Measurements from ENCODE around the gene PPARGC1A. TPM values are rescaled to one million over a fixed set of nuclear protein-coding genes. Genes with fewer than 3 reads are reported as not detected.

PPARGC1A gene
- total and polyA plus RNA-seq, 4 donors, result 7.7 to 34.6 (median 16.3) TPM

DNA sequence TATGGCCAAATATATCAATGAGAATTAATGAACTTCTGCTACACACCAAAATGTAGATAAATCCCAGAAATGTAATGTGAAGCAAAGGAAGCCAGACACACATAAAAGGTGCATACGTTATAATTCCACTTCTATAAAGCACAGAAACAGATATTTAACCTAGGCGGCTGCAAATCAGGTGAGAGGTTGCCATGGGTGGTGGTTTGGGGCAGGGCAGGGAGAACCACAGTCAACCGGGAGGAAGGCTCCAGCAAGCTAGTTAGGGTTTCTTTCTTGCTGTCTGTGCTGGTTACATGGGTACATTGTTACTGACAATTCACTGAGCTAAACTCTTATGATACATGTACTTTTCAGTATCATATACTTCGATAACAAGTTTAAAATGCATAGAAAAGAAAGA, 9.7 kb upstream of the PPARGC1A start:
- Histone ChIP-seq H3K27ac (ENCODE audit: low read depth in 1 of 2, low read length in 2 of 2) (no peak overlapping the region), H3K9me3 (ENCODE audit: control insufficient read depth in 4 of 4, low read length in 3 of 4) (no peaks in the 10 kb centered on the region), H3K36me3 (ENCODE audit: control insufficient read depth in 4 of 4, insufficient read depth in 3 of 4, low read depth in 1 of 4, low read length in 3 of 4) (no peaks in the 10 kb centered on the region), H3K4me1 (ENCODE audit: control insufficient read depth in 4 of 4, insufficient read depth in 4 of 4, low read length in 3 of 4) (no peaks in the 10 kb centered on the region), H3K27me3 (ENCODE audit: control insufficient read depth in 4 of 4, insufficient read depth in 4 of 4, low read length in 3 of 4) (no peaks in the 10 kb centered on the region), H3K9ac (ENCODE audit: low read depth in 1 of 2, low read length in 2 of 2) (no peak overlapping the region), H3K4me3 (ENCODE audit: low read depth in 1 of 3, low read length in 3 of 3) (no peak overlapping the region)
- 86% methylated on average over 4 of the region's 4 CpGs for WGBS
- DNase-seq (ENCODE audit: low spot score), result no peak
- TF ChIP-seq HNF4G (IDR thresholded peaks at IDR 0.05), result no peak
- TF ChIP-seq, protein P1, sequence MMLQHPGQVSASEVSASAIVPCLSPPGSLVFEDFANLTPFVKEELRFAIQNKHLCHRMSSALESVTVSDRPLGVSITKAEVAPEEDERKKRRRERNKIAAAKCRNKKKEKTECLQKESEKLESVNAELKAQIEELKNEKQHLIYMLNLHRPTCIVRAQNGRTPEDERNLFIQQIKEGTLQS (IDR thresholded peaks at IDR 0.05), result no peak
- TF ChIP-seq RAD21 (IDR thresholded peaks at IDR 0.05), result no peak
- TF ChIP-seq FOXA2 (IDR thresholded peaks at IDR 0.05), result no peak

DNA sequence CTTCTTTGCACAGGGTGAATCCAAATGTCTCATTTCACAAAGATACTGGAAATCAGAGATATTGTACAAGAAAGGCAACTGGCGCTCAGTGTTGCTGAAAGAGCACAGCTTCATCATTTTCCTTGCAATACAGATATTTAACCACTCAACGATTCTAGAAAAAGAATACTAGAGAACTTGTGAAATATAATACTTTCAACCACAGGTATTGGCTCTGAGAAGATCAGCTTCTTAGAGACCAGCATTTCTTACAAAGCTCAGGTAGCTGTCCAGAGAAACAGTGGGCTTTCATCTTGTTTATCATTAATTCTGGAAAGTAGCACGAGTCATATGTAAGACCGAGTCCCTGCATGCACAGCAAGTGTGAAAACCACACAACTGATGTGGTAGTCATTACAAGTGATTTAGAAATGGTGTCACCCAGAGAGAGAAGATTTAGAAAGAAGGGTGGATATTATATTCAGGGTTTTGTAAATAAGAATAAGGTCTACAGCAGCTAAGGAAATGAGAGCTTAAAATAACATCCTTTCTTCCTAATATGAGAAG, 7.8 kb upstream of the PPARGC1A start:
- TF ChIP-seq NR2F2 (IDR thresholded peaks at IDR 0.05), result no peak
- no peak for TF ChIP-seq TAF1 (conservative IDR thresholded peaks at IDR 0.05)
- TF ChIP-seq, protein P2, sequence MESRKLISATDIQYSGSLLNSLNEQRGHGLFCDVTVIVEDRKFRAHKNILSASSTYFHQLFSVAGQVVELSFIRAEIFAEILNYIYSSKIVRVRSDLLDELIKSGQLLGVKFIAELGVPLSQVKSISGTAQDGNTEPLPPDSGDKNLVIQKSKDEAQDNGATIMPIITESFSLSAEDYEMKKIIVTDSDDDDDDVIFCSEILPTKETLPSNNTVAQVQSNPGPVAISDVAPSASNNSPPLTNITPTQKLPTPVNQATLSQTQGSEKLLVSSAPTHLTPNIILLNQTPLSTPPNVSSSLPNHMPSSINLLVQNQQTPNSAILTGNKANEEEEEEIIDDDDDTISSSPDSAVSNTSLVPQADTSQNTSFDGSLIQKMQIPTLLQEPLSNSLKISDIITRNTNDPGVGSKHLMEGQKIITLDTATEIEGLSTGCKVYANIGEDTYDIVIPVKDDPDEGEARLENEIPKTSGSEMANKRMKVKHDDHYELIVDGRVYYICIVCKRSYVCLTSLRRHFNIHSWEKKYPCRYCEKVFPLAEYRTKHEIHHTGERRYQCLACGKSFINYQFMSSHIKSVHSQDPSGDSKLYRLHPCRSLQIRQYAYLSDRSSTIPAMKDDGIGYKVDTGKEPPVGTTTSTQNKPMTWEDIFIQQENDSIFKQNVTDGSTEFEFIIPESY (IDR thresholded peaks at IDR 0.05), result no peak
- TF ChIP-seq, protein P1 (IDR thresholded peaks at IDR 0.05), result no peak
- no peak for TF ChIP-seq EGR1 (IDR thresholded peaks at IDR 0.05; ENCODE audit: low read depth in 2 of 2)
- TF ChIP-seq, protein P3, sequence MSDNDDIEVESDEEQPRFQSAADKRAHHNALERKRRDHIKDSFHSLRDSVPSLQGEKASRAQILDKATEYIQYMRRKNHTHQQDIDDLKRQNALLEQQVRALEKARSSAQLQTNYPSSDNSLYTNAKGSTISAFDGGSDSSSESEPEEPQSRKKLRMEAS (IDR thresholded peaks at IDR 0.05), result no peak
- TF ChIP-seq, protein P4, sequence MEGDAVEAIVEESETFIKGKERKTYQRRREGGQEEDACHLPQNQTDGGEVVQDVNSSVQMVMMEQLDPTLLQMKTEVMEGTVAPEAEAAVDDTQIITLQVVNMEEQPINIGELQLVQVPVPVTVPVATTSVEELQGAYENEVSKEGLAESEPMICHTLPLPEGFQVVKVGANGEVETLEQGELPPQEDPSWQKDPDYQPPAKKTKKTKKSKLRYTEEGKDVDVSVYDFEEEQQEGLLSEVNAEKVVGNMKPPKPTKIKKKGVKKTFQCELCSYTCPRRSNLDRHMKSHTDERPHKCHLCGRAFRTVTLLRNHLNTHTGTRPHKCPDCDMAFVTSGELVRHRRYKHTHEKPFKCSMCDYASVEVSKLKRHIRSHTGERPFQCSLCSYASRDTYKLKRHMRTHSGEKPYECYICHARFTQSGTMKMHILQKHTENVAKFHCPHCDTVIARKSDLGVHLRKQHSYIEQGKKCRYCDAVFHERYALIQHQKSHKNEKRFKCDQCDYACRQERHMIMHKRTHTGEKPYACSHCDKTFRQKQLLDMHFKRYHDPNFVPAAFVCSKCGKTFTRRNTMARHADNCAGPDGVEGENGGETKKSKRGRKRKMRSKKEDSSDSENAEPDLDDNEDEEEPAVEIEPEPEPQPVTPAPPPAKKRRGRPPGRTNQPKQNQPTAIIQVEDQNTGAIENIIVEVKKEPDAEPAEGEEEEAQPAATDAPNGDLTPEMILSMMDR (IDR thresholded peaks at IDR 0.05; ENCODE audit: low read depth, low read length, missing input control), result no peak
- no peak for TF ChIP-seq HNF4A (conservative IDR thresholded peaks at IDR 0.05)
- TF ChIP-seq, protein P5, sequence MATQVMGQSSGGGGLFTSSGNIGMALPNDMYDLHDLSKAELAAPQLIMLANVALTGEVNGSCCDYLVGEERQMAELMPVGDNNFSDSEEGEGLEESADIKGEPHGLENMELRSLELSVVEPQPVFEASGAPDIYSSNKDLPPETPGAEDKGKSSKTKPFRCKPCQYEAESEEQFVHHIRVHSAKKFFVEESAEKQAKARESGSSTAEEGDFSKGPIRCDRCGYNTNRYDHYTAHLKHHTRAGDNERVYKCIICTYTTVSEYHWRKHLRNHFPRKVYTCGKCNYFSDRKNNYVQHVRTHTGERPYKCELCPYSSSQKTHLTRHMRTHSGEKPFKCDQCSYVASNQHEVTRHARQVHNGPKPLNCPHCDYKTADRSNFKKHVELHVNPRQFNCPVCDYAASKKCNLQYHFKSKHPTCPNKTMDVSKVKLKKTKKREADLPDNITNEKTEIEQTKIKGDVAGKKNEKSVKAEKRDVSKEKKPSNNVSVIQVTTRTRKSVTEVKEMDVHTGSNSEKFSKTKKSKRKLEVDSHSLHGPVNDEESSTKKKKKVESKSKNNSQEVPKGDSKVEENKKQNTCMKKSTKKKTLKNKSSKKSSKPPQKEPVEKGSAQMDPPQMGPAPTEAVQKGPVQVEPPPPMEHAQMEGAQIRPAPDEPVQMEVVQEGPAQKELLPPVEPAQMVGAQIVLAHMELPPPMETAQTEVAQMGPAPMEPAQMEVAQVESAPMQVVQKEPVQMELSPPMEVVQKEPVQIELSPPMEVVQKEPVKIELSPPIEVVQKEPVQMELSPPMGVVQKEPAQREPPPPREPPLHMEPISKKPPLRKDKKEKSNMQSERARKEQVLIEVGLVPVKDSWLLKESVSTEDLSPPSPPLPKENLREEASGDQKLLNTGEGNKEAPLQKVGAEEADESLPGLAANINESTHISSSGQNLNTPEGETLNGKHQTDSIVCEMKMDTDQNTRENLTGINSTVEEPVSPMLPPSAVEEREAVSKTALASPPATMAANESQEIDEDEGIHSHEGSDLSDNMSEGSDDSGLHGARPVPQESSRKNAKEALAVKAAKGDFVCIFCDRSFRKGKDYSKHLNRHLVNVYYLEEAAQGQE (IDR thresholded peaks at IDR 0.05), result no peak
- no peak for TF ChIP-seq FOXA1 (IDR thresholded peaks at IDR 0.05)
- TF ChIP-seq YY1 (IDR thresholded peaks at IDR 0.05), result no peak
- TF ChIP-seq HNF4G (IDR thresholded peaks at IDR 0.05), result no peak
- no peak for TF ChIP-seq RAD21 (IDR thresholded peaks at IDR 0.05)
- TF ChIP-seq GABPA (IDR thresholded peaks at IDR 0.05 in 1 of 2, conservative IDR thresholded peaks at IDR 0.05 in 1 of 2), result no peak
- TF ChIP-seq RXRA (IDR thresholded peaks at IDR 0.05), result no peak
- Histone ChIP-seq H3K9ac (ENCODE audit: low read depth in 1 of 2, low read length in 2 of 2) (no peak overlapping the region), H3K27me3 (ENCODE audit: control insufficient read depth in 4 of 4, insufficient read depth in 4 of 4, low read length in 3 of 4) (no peaks in the 10 kb centered on the region), H3K4me3 (ENCODE audit: low read depth in 1 of 3, low read length in 3 of 3) (no peak overlapping the region), H3K36me3 (ENCODE audit: control insufficient read depth in 4 of 4, insufficient read depth in 3 of 4, low read depth in 1 of 4, low read length in 3 of 4) (no peaks in the 10 kb centered on the region), H3K9me3 (ENCODE audit: control insufficient read depth in 4 of 4, low read length in 3 of 4) (no peaks in the 10 kb centered on the region), H3K27ac (ENCODE audit: low read depth in 1 of 2, low read length in 2 of 2) (no peak overlapping the region), H3K4me1 (ENCODE audit: control insufficient read depth in 4 of 4, insufficient read depth in 4 of 4, low read length in 3 of 4) (no peaks in the 10 kb centered on the region)
- no peak for DNase-seq (ENCODE audit: low spot score)
- WGBS, result 70% methylated on average over 4 of the region's 4 CpGs

Data from liver (tissue), 9 donors.